Transverse colon (tissue), 4 donors: ENCODE measurements around the gene PRPF39.

ENCODE experiments used
- EP300 ChIP-seq: sonication (generic); formaldehyde crosslinking; IDR thresholded peaks from one replicate; pipeline ENCODE4 v1.6.1; 2017; ENCODE audit warnings: antibody characterized with exemption, low read depth
- POLR2A ChIP-seq: fragments of 450-650 bp; IDR thresholded peaks from one replicate; pipeline ENCODE4 v1.6.1; 2016; ENCODE audit warnings: antibody characterized with exemption, mild to moderate bottlenecking, moderate library complexity
- POLR2AphosphoS5 ChIP-seq, 3 donors: sonication (generic); formaldehyde crosslinking; IDR thresholded peaks; one replicate each; pipeline ENCODE4 v1.6.1; 2016; ENCODE audit warnings: antibody characterized with exemption in 3 of 3
- TF ChIP-seq, protein P1 (sequence below), 5 experiments: fragments of 200-600 bp in 3 of 5; fragments of 450-650 bp in 2 of 5; sonication (generic) in 3 of 5; IDR thresholded peaks; 1 replicate in 2 of 5; 2 replicates in 3 of 5; pipeline ENCODE4 v1.5.1; 2016 to 2017; ENCODE audit warnings: antibody characterized with exemption in 5 of 5, inconsistent platforms in 3 of 5, mild to moderate bottlenecking in 2 of 5, moderate library complexity in 1 of 5

DNA sequence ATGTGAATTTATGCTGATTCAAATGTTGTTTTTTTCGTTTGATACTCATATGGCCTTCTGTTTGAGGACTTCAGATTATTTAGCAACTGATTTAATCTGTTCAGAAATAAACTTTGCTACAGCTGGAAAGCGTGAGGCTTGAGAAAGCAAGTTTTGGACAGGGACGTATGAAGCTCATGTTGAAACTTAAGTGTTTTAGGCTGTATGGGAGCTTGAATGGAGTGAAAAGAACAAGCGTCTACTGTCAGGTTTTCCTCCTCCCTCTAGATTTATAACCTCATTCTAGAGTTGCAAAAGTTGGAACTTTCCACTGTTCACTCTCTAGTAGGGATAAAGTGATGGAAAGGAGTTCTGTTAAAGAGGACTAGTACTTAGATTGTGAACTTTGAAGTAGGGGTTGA, 1.0 kb downstream of the PRPF39 start:
- TF ChIP-seq POLR2A (no peak), EP300 (no peak), POLR2AphosphoS5 (IDR thresholded peaks at IDR 0.05) (no peak)
- TF ChIP-seq, protein P1, sequence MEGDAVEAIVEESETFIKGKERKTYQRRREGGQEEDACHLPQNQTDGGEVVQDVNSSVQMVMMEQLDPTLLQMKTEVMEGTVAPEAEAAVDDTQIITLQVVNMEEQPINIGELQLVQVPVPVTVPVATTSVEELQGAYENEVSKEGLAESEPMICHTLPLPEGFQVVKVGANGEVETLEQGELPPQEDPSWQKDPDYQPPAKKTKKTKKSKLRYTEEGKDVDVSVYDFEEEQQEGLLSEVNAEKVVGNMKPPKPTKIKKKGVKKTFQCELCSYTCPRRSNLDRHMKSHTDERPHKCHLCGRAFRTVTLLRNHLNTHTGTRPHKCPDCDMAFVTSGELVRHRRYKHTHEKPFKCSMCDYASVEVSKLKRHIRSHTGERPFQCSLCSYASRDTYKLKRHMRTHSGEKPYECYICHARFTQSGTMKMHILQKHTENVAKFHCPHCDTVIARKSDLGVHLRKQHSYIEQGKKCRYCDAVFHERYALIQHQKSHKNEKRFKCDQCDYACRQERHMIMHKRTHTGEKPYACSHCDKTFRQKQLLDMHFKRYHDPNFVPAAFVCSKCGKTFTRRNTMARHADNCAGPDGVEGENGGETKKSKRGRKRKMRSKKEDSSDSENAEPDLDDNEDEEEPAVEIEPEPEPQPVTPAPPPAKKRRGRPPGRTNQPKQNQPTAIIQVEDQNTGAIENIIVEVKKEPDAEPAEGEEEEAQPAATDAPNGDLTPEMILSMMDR (IDR thresholded peaks at IDR 0.05) = no peak
